BJ (cell line): ENCODE measurements around the gene PAXX. TPM values are rescaled to one million over a fixed set of nuclear protein-coding genes. Genes with fewer than 3 reads are reported as not detected.

ENCODE experiments used
- CTCF ChIA-PET: fragments of 350-600 bp; formaldehyde crosslinking; extraction: SDS; loops from one replicate; lab custom pipeline; 2021; ENCODE audit warnings: antibody characterized with exemption, inconsistent platforms; lab: Yijun Ruan, JAX
- POLR2A ChIA-PET: fragments of 300-600 bp; sonication (Branson Sonifier 250); formaldehyde crosslinking; extraction: SDS; loops from one replicate; lab custom pipeline; 2021; ENCODE audit warnings: antibody characterized with exemption; lab: Charles Lee
- DNase-seq: peaks from one replicate; pipeline ENCODE4 v3.0.0-alpha.2; 2011; ENCODE audit warnings: low read depth
- H3K27me3 ChIP-seq: 2 replicates; pipeline ENCODE4 v1.6.0; 2011; ENCODE audit warnings: low read length; ENCODE audit not compliant: control insufficient read depth, insufficient read depth
- H3K36me3 ChIP-seq: 2 replicates; pipeline ENCODE4 v1.5.1; 2011; ENCODE audit warnings: low read length; ENCODE audit not compliant: control insufficient read depth, insufficient read depth
- H3K4me3 ChIP-seq: 2 replicates; pipeline ENCODE4 v1.5.1; 2011; ENCODE audit warnings: low read depth, mild to moderate bottlenecking, control low read depth, low read length
- polyA plus RNA-seq: library from polyadenylated mRNA; depleted of rRNA; stranded (reverse); fragments of >200 nt; gene quantifications from 2 replicates; pipeline ENCODE4 v1.2.3, GENCODE V29; 2011
- TF ChIP-seq, protein P1 (sequence below): IDR thresholded peaks from 2 replicates; pipeline ENCODE4 v1.5.1; 2011; ENCODE audit warnings: low read depth, mild to moderate bottlenecking, control low read depth, inconsistent platforms, low read length, moderate library complexity; ENCODE audit not compliant: insufficient read depth

The PAXX gene
- polyA plus RNA-seq, 1 experiment: 11.8 TPM

- H3K27me3 ChIP-seq: peaks cover 1% of the 10 kb centered on the region; the same call in 1 of the 2 replicates
- POLR2A ChIA-PET: no interaction called here
- H3K36me3 ChIP-seq: no peaks in the 10 kb centered on the region
- no peak overlapping the region for H3K4me3 ChIP-seq
- TF ChIP-seq, protein P1, sequence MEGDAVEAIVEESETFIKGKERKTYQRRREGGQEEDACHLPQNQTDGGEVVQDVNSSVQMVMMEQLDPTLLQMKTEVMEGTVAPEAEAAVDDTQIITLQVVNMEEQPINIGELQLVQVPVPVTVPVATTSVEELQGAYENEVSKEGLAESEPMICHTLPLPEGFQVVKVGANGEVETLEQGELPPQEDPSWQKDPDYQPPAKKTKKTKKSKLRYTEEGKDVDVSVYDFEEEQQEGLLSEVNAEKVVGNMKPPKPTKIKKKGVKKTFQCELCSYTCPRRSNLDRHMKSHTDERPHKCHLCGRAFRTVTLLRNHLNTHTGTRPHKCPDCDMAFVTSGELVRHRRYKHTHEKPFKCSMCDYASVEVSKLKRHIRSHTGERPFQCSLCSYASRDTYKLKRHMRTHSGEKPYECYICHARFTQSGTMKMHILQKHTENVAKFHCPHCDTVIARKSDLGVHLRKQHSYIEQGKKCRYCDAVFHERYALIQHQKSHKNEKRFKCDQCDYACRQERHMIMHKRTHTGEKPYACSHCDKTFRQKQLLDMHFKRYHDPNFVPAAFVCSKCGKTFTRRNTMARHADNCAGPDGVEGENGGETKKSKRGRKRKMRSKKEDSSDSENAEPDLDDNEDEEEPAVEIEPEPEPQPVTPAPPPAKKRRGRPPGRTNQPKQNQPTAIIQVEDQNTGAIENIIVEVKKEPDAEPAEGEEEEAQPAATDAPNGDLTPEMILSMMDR: no peak
- DNase-seq: no peak
- CTCF ChIA-PET: interaction anchor here (1.2 kb wide), 1 partner anchor 49 kb away, joined by 3 read pairs; no protein-coding TSS in a partner anchor
These were observed 12.2 kb upstream of the PAXX start for GRCh38 chr9:136979769-136980587.

- no peak overlapping the region for H3K4me3 ChIP-seq
- TF ChIP-seq, protein P1: no peak
- no peak for DNase-seq
- peaks cover 1% of the 10 kb centered on the region; the same call in 1 of the 2 replicates for H3K27me3 ChIP-seq
- no peaks in the 10 kb centered on the region for H3K36me3 ChIP-seq
- POLR2A ChIA-PET: no interaction called here
- CTCF ChIA-PET: interaction anchor here (1.1 to 1.2 kb wide), 2 partner anchors 12 to 48 kb away, joined by 3 read pairs; no protein-coding TSS in a partner anchor
These were observed 11.3 kb upstream of the PAXX start for GRCh38 chr9:136980669-136981478.

DNA sequence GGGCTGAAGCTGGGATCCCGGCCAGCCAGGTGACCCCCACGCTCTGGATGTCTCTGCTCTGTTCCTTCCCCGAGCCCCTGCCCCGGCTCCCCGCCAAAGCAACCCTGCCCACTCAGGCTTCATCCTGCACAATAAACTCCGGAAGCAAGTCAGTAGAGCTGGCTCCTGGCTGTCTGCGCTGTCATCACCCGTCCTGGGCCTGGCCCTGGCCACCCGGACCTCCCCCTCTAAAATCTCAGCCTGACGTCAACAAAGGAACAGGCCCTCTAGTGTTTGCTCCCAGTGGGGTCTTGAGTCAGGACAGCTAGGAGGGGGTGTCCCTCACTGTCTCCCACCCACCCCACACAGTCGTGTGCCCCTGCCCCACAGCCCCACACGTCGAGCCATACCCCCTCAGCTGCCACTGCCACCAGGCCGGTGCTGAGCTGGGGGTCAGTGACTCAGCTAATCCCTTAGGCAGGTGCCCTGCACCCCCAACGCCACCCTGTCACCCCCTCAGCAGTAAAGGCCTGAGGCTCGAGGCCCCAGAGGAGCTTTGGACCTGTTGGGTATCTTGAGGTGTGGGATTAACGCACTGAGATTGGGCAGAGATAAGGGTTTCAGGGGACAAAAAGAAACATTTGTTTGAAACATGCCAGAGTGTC lies 10.5 kb upstream of the PAXX start:
- Histone ChIP-seq H3K27me3 (peaks cover 1% of the 10 kb centered on the region; the same call in 1 of the 2 replicates), H3K36me3 (no peaks in the 10 kb centered on the region), H3K4me3 (no peak overlapping the region)
- no peak for DNase-seq
- POLR2A ChIA-PET: no interaction called here
- TF ChIP-seq, protein P1: no peak
- CTCF ChIA-PET: interaction anchor here (0.8 to 1.4 kb wide), 4 partner anchors 11 to 53 kb away, joined by 3 to 5 read pairs (median 3); no protein-coding TSS in a partner anchor

DNA sequence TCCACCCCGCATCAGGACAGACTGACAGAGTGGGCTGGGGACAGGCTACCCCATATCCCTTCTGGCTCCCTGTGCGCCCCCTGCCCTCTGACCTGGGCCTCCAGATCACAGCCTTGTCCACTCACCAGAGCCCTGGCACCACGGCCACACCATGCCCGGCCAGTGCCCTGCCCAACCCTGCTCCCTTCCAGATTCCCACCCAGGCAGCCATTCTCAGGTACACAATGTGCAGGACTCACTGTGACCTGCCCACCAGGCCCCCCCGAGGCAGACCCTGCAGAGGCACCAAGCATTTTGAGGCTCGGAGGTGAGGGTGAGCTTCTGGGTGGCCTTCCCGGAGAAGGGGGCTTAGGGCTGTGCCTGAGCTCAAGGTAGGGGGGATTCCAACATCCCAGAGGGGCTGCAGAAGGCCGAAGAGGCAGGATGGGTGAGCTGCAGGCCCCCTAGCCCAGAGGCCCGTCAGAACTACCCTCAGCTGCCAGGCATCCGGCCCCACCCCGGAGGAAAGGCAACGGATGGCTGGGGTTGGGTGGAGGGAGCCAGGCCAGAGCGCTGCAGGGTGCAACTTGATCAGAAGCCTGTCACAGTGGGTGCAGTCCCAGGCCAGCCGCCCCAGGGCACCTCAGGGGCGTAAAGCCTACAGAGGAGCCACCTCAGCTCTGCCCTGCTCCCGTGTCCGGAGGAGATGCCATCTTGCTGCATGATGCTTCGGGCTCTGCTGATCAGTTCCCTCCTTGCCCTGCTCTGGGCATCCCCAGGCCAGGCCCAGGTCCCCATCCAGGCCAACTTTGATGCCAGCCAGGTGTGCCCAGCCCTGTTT lies 9.8 kb upstream of the PAXX start, which contains the start of gene LCNL1:
Gene LCNL1 (plus strand): TSS at position 762 of the 820 bp plus-strand sequence. CDS start 594 bp downstream, outside the sequence.
- POLR2A ChIA-PET: no interaction called here

More for the DNA sequence above, 9.8 kb upstream of the PAXX start, which contains the start of gene LCNL1:
- Histone ChIP-seq H3K27me3 (peaks cover 1% of the 10 kb centered on the region), H3K4me3 (no peak within 1 kb of the TSS), H3K36me3 (no peaks in the 10 kb centered on the region)
- TF ChIP-seq, protein P1: no peak
- no peak for DNase-seq
- CTCF ChIA-PET: interaction anchor here (0.8 to 1.4 kb wide), 4 partner anchors 10 to 53 kb away, joined by 3 to 5 read pairs (median 3); no protein-coding TSS in a partner anchor
